ENCODE results near the gene IFITM5.
"Not testable (repeated sequence)": the region's sequence is repeated elsewhere in the genome, so short reads cannot be mapped to it uniquely, and the experiment has no call there.

GRCh38 chr11:318405-319120, 19.2 kb upstream of the IFITM5 start:
- TF ChIP-seq POLR2A, CTCF, POLR2AphosphoS5 (IDR thresholded peaks at IDR 0.05): not testable (repeated sequence)

Measured in suprapubic skin (tissue), 4 donors.